Measurements from ENCODE around the gene PTGES2. TPM values are rescaled to one million over a fixed set of nuclear protein-coding genes. Genes with fewer than 3 reads are reported as not detected.

The PTGES2 gene
- polyA plus RNA-seq, 1 of the 3 experiments (the other 2 are of a cell fraction), result 141 TPM

- Histone ChIP-seq H2AFZ (ENCODE audit: low read depth) (no peak overlapping the region), H3K79me2 (ENCODE audit: insufficient read depth) (no peaks in the 10 kb centered on the region; the same call in 1 of the 2 replicates), H3K4me3 (ENCODE audit: low read depth in 2 of 2, low read length in 1 of 2) (no peak overlapping the region), H4K20me1 (ENCODE audit: insufficient read depth) (no peaks in the 10 kb centered on the region), H3K9ac (no peak overlapping the region), H3K9me3 (no peaks in the 10 kb centered on the region), H3K27me3 (ENCODE audit: insufficient read depth) (no peaks in the 10 kb centered on the region), H3F3A (replicated peaks; ENCODE audit: insufficient read depth) (peaks cover 18% of the 10 kb centered on the region), H3K9me2 (no peaks in the 10 kb centered on the region), H3K4me2 (no peak overlapping the region), H3K4me1 (ENCODE audit: control insufficient read depth in 1 of 2, insufficient read depth in 2 of 2, low read depth in 1 of 2, low read length in 1 of 2) (peaks cover 3 to 5% of the 10 kb centered on the region in 2 experiments; a peak in 2 of 4 replicates), H3K27ac (ENCODE audit: low read depth in 2 of 2, low read length in 1 of 2) (peak overlapping the region in 1 of 2 experiments; percentile 31; a peak in 2 of 4 replicates), H3K36me3 (replicated peaks in 1 of 2; ENCODE audit: control insufficient read depth in 1 of 2, insufficient read depth in 2 of 2, low read length in 1 of 2) (peaks cover 35 to 44% of the 10 kb centered on the region in 2 experiments)
- ChIA-PET POLR2A (no interaction called here), CTCF (interaction anchor here (1.2 to 3.7 kb wide), 2 partner anchors 15 to 57 kb away, joined by 3 to 18 read pairs; partner anchors contain the start of gene CIZ1)
- 59% methylated on average over 8 of the region's 8 CpGs for WGBS (ENCODE audit: low lambda C conversion rate)
- no peak for DNase-seq
- TF ChIP-seq PBX3 (IDR thresholded peaks at IDR 0.05), result 0 out of 2 replicates have a peak, but pooled peaks have one; percentile 13
- no peak for TF ChIP-seq ELF1 (IDR thresholded peaks at IDR 0.05)
- no peak for TF ChIP-seq YY1 (IDR thresholded peaks at IDR 0.05; ENCODE audit: low read depth)
- TF ChIP-seq FOSL2 (IDR thresholded peaks at IDR 0.05; ENCODE audit: borderline replicate concordance, low read depth), result peak; percentile 44; the same call in 1 of the 2 replicates
- TF ChIP-seq JUND (IDR thresholded peaks at IDR 0.05), result 0 out of 2 replicates have a peak, but pooled peaks have one; percentile 47
These were observed 47.6 kb upstream of the PTGES2 start for GRCh38 chr9:128175102-128175563.

GRCh38 chr9:128174062-128174461, 46.5 kb upstream of the PTGES2 start:
- H3K27ac ChIP-seq (ENCODE audit: low read depth in 2 of 2, low read length in 1 of 2), result peak overlapping the region in 1 of 2 experiments; percentile 31; a peak in 2 of 4 replicates
- no peaks in the 10 kb centered on the region for H4K20me1 ChIP-seq (ENCODE audit: insufficient read depth)
- H3K79me2 ChIP-seq (ENCODE audit: insufficient read depth), result no peaks in the 10 kb centered on the region; the same call in 1 of the 2 replicates
- ChIA-PET POLR2A (interaction anchor here (1.2 kb wide), 1 partner anchor 14 kb away, joined by 3 read pairs; the partner anchor contains the start of gene BBLN), CTCF (interaction anchor here (1.1 to 3.7 kb wide), 3 partner anchors 13 to 67 kb away, joined by 3 to 18 read pairs (median 3); partner anchors contain the start of gene CIZ1)
- H3K9me3 ChIP-seq, result no peaks in the 10 kb centered on the region
- no peak for DNase-seq
- 86% methylated on average over 4 of the region's 4 CpGs for WGBS (ENCODE audit: low lambda C conversion rate)
- no peak overlapping the region for H3K9ac ChIP-seq
- no peaks in the 10 kb centered on the region for H3K27me3 ChIP-seq (ENCODE audit: insufficient read depth)
- H3F3A ChIP-seq (replicated peaks; ENCODE audit: insufficient read depth), result peaks cover 18% of the 10 kb centered on the region
- H3K9me2 ChIP-seq, result no peaks in the 10 kb centered on the region
- peaks cover 24 to 47% of the 10 kb centered on the region in 2 experiments for H3K36me3 ChIP-seq (replicated peaks in 1 of 2; ENCODE audit: control insufficient read depth in 1 of 2, insufficient read depth in 2 of 2, low read length in 1 of 2)
- no peak overlapping the region for H3K4me2 ChIP-seq
- no peak overlapping the region for H3K4me3 ChIP-seq (ENCODE audit: low read depth in 2 of 2, low read length in 1 of 2)
- H3K4me1 ChIP-seq (ENCODE audit: control insufficient read depth in 1 of 2, insufficient read depth in 2 of 2, low read depth in 1 of 2, low read length in 1 of 2), result peaks cover 3 to 5% of the 10 kb centered on the region in 2 experiments; a peak in 2 of 4 replicates
- H2AFZ ChIP-seq (ENCODE audit: low read depth), result no peak overlapping the region
- no peak for TF ChIP-seq USF1 (IDR thresholded peaks at IDR 0.05; ENCODE audit: borderline replicate concordance, low read depth)
- TF ChIP-seq REST (IDR thresholded peaks at IDR 0.05; ENCODE audit: low read depth, low read length), result no peak
- TF ChIP-seq PBX3 (IDR thresholded peaks at IDR 0.05), result no peak
- no peak for TF ChIP-seq ZBTB33 (IDR thresholded peaks at IDR 0.05; ENCODE audit: borderline replicate concordance, low read depth)
- no peak for TF ChIP-seq FOXM1 (IDR thresholded peaks at IDR 0.05; ENCODE audit: low read depth)
- no peak for TF ChIP-seq ELF1 (IDR thresholded peaks at IDR 0.05)
- no peak for TF ChIP-seq USF2 (IDR thresholded peaks at IDR 0.05; ENCODE audit: borderline replicate concordance, low read depth, low read length)
- TF ChIP-seq TAF1 (IDR thresholded peaks at IDR 0.05; ENCODE audit: borderline replicate concordance, low read depth, low read length), result no peak
- no peak for TF ChIP-seq GABPA (IDR thresholded peaks at IDR 0.05; ENCODE audit: low read depth)
- no peak for TF ChIP-seq MXI1 (IDR thresholded peaks at IDR 0.05; ENCODE audit: low read depth, low read length)
- TF ChIP-seq NFIC (IDR thresholded peaks at IDR 0.05; ENCODE audit: borderline replicate concordance), result no peak
- no peak for TF ChIP-seq SMC3 (IDR thresholded peaks at IDR 0.05; ENCODE audit: low read depth, low read length)
- TF ChIP-seq EZH2phosphoT487 (IDR thresholded peaks at IDR 0.05; ENCODE audit: borderline replicate concordance, low read depth), result no peak
- no peak for TF ChIP-seq FOSL2 (IDR thresholded peaks at IDR 0.05; ENCODE audit: borderline replicate concordance, low read depth)
